Renal cortex interstitium (tissue), 11 donors: ENCODE data around the gene XIRP2. TPM values are rescaled to one million over a fixed set of nuclear protein-coding genes. Genes with fewer than 3 reads are reported as not detected.

Experiments
- DNase-seq, 11 donors: peaks; one replicate each; pipeline ENCODE4 v3.0.0-alpha.2; 2013; ENCODE audit warnings: low read depth in 9 of 11, low spot score in 4 of 11; ENCODE audit errors: extremely low read depth in 1 of 11
- polyA plus RNA-seq, 3 donors: library from polyadenylated mRNA; unstranded; fragments of 120-200 nt; gene quantifications; one replicate each; pipeline ENCODE4 v1.2.1, GENCODE V29; 2013; ENCODE audit not compliant: insufficient read length in 3 of 3

XIRP2 gene
- polyA plus RNA-seq, 3 donors = 0.06 to 0.19 TPM; not detected in 1

- no peak for DNase-seq
Observed at GRCh38 chr2:166926657-166927056, 38.4 kb downstream of the XIRP2 start.

GRCh38 chr2:166932032-166932431 lies 43.8 kb downstream of the XIRP2 start:
- DNase-seq = no peak

- no peak for DNase-seq
Observed at GRCh38 chr2:166934817-166935216, 46.5 kb downstream of the XIRP2 start.

GRCh38 chr2:166942377-166942776 lies 54.1 kb downstream of the XIRP2 start:
- DNase-seq = no peak

- no peak for DNase-seq
Observed at GRCh38 chr2:166944909-166945308, 56.6 kb downstream of the XIRP2 start.

- peak in 2 of 11 donors; percentile 11 to 12 for DNase-seq
Observed at GRCh38 chr2:166957686-166958085, 69.4 kb downstream of the XIRP2 start.

- DNase-seq = no peak
Observed at GRCh38 chr2:166958986-166959481, 70.8 kb downstream of the XIRP2 start.

GRCh38 chr2:166959556-166959955 lies 71.3 kb downstream of the XIRP2 start:
- DNase-seq = no peak

- DNase-seq = no peak
Observed at GRCh38 chr2:166960702-166961270, 72.5 kb downstream of the XIRP2 start.

- no peak for DNase-seq
Observed at GRCh38 chr2:166961933-166962332, 73.7 kb downstream of the XIRP2 start.

- no peak for DNase-seq
Observed at GRCh38 chr2:166969486-166969885, 81.2 kb downstream of the XIRP2 start.

GRCh38 chr2:166972002-166972401 lies 83.7 kb downstream of the XIRP2 start:
- no peak for DNase-seq

- no peak for DNase-seq
Observed at GRCh38 chr2:166972418-166972817, 84.1 kb downstream of the XIRP2 start.

GRCh38 chr2:166984188-166984587 lies 95.9 kb downstream of the XIRP2 start:
- no peak for DNase-seq

- DNase-seq = no peak
Observed at GRCh38 chr2:166984797-166985196, 96.5 kb downstream of the XIRP2 start.

GRCh38 chr2:166994588-166995336 lies 106.5 kb downstream of the XIRP2 start:
- no peak for DNase-seq

- DNase-seq = no peak
Observed at GRCh38 chr2:166996465-166996864, 108.2 kb downstream of the XIRP2 start.

GRCh38 chr2:167001165-167001564 lies 112.9 kb downstream of the XIRP2 start:
- no peak for DNase-seq

- DNase-seq = no peak
Observed at GRCh38 chr2:167005096-167005495, 116.8 kb downstream of the XIRP2 start.

- DNase-seq = no peak
Observed at GRCh38 chr2:167013227-167013626, 124.9 kb downstream of the XIRP2 start.

GRCh38 chr2:167015806-167016205 lies 127.5 kb downstream of the XIRP2 start:
- DNase-seq = no peak
